Activated CD4-positive, alpha-beta T cell treated with anti-CD3 and anti-CD28 coated beads, Interleukin-2, amount 10 ng/mL, durations not matched to agents 24 days and 14 days (primary cell): Measurements from ENCODE around the gene IREB2. TPM values are rescaled to one million over a fixed set of nuclear protein-coding genes. Genes with fewer than 3 reads are reported as not detected.
"Not testable (repeated sequence)": the region's sequence is repeated elsewhere in the genome, so short reads cannot be mapped to it uniquely, and the experiment has no call there.

Source experiments
- DNase-seq: peaks from one replicate; pipeline ENCODE4 v3.0.0; 2022
- H3K27ac Mint-ChIP-seq: one replicate; pipeline ENCODE4 v1.8.0; 2022; ENCODE audit warnings: mild to moderate bottlenecking, mixed read lengths
- H3K27me3 Mint-ChIP-seq: one replicate; pipeline ENCODE4 v1.8.0; 2022; ENCODE audit warnings: mixed read lengths
- H3K36me3 Mint-ChIP-seq: one replicate; pipeline ENCODE4 v1.8.0; 2022; ENCODE audit warnings: low read depth, mild to moderate bottlenecking, mixed read lengths
- H3K4me1 Mint-ChIP-seq: one replicate; pipeline ENCODE4 v1.8.0; 2021; ENCODE audit warnings: mixed read lengths
- H3K4me3 Mint-ChIP-seq: one replicate; pipeline ENCODE4 v1.8.0; 2022; ENCODE audit warnings: mild to moderate bottlenecking, moderate library complexity, mixed read lengths
- H3K9me3 Mint-ChIP-seq: one replicate; pipeline ENCODE4 v1.8.0; 2021; ENCODE audit warnings: mixed read lengths
- intact Hi-C: fragments of 100-400 bp; cut with micrococcal nuclease; formaldehyde crosslinking; loops from one replicate; pipeline ENCODE4 v1.15.1; 2023
- total RNA-seq: library from RNA; stranded (reverse); gene quantifications from 2 replicates; pipeline ENCODE4 v1.2.3, GENCODE V29; 2022

Gene IREB2
- total RNA-seq, 1 donor from 2014 or later = 89.4 TPM

GRCh38 chr15:78434134-78434533 is 3.9 kb upstream of the IREB2 start:
- no peak for DNase-seq
- Mint-ChIP-seq H3K9me3 (no peaks in the 10 kb centered on the region), H3K36me3 (peaks cover 3% of the 10 kb centered on the region), H3K4me1 (peaks cover 12% of the 10 kb centered on the region), H3K4me3 (no peak overlapping the region), H3K27me3 (peaks cover 8% of the 10 kb centered on the region), H3K27ac (no peak overlapping the region)
- intact Hi-C loops = loop anchor here (10.0 kb wide), 1 partner anchor 441 kb away; the partner anchor contains the start of gene MORF4L1

DNA sequence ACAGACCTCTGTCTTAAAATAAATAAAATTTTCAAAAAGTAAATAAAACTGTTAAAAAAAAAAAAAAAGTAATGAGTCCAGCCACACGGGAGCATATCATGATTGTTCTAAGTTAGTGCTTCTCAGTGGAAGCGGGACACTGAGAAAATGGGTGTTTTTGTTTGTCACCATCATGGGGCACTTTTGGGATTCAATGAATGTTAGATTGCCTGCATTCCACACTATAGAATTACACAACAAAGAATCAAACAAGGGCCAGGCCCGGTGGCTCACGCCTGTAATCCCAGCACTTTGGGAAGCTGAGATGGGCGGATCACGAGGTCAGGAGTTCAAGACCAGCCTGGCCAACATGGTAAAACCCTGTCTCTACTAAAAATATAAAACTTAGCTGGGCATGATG is 3.3 kb upstream of the IREB2 start:
- not testable (repeated sequence) for H3K4me3 Mint-ChIP-seq, H3K27ac Mint-ChIP-seq, DNase-seq, H3K9me3 Mint-ChIP-seq, H3K27me3 Mint-ChIP-seq, H3K36me3 Mint-ChIP-seq
- H3K4me1 Mint-ChIP-seq = peaks cover 14% of the 10 kb centered on the region
- intact Hi-C loops = loop anchor here (10.0 kb wide), 1 partner anchor 440 kb away; the partner anchor contains the start of gene MORF4L1

GRCh38 chr15:78437107-78437761 is 782 bp upstream of the IREB2 start:
- peak; percentile 60 for DNase-seq
- intact Hi-C loops = loop anchor here (10.0 kb wide), 1 partner anchor 438 kb away; the partner anchor contains the start of gene MORF4L1

GRCh38 chr15:78438619-78439285 is 736 bp downstream of the IREB2 start:
- Mint-ChIP-seq H3K9me3 (no peaks in the 10 kb centered on the region), H3K4me1 (peaks cover 40% of the 10 kb centered on the region), H3K36me3 (peaks cover 27% of the 10 kb centered on the region), H3K27me3 (no peaks in the 10 kb centered on the region), H3K27ac (peak overlapping the region; percentile 97), H3K4me3 (peak overlapping the region; percentile 91)
- peak; percentile 77 for DNase-seq
- intact Hi-C loops = loop anchor here (1.0 to 10.0 kb wide), 4 partner anchors 102 to 436 kb away; partner anchors contain the start of genes IDH3A, MORF4L1, PSMA4 and SKIC8

More at GRCh38 chr15:78437107-78437761, 782 bp upstream of the IREB2 start:
- H3K9me3 Mint-ChIP-seq = no peaks in the 10 kb centered on the region
- peaks cover 18% of the 10 kb centered on the region for H3K36me3 Mint-ChIP-seq
- peak overlapping the region; percentile 97 for H3K27ac Mint-ChIP-seq
- peaks cover 30% of the 10 kb centered on the region for H3K4me1 Mint-ChIP-seq
- H3K4me3 Mint-ChIP-seq = peak overlapping the region; percentile 91
- H3K27me3 Mint-ChIP-seq = no peaks in the 10 kb centered on the region

GRCh38 chr15:78440375-78441373 is 2.7 kb downstream of the IREB2 start:
- Mint-ChIP-seq H3K27ac (peak overlapping the region; percentile 77), H3K4me3 (peak overlapping the region; percentile 72), H3K36me3 (peaks cover 40% of the 10 kb centered on the region), H3K4me1 (peaks cover 51% of the 10 kb centered on the region), H3K9me3 (no peaks in the 10 kb centered on the region), H3K27me3 (no peaks in the 10 kb centered on the region)
- no peak for DNase-seq
- intact Hi-C loops = no loop called here

DNA sequence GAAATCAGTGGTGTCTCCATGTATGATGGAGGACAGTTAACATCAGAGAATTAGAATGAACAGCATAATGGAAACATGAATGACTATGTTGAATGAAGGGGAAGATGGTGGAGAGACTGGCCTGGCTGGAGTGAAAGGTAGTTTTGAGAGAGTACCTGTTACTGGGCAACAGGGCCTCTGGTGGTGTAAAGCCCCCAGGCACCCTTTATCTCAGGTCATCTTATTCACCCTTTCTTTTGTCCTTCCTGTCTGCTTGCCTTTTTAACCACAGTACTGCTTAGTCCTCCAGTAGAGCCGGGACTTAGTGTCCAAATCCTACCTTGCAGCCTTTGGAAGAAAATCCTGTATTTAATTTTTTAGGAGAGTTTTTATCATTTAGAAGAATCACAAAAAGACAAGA is 6.2 kb downstream of the IREB2 start:
- Mint-ChIP-seq H3K36me3 (peaks cover 59% of the 10 kb centered on the region), H3K27me3 (no peaks in the 10 kb centered on the region), H3K4me1 (peaks cover 57% of the 10 kb centered on the region), H3K4me3 (no peak overlapping the region), H3K9me3 (no peaks in the 10 kb centered on the region), H3K27ac (peak overlapping the region; percentile 48)
- intact Hi-C loops = no loop called here
- no peak for DNase-seq

- intact Hi-C loops = no loop called here
- no peaks in the 10 kb centered on the region for H3K27me3 Mint-ChIP-seq
- DNase-seq = no peak
- peaks cover 59% of the 10 kb centered on the region for H3K36me3 Mint-ChIP-seq
- no peaks in the 10 kb centered on the region for H3K9me3 Mint-ChIP-seq
- H3K27ac Mint-ChIP-seq = peak overlapping the region; percentile 34
- no peak overlapping the region for H3K4me3 Mint-ChIP-seq
- H3K4me1 Mint-ChIP-seq = peaks cover 51% of the 10 kb centered on the region
Measured at GRCh38 chr15:78445875-78446274, 7.9 kb downstream of the IREB2 start.

DNA sequence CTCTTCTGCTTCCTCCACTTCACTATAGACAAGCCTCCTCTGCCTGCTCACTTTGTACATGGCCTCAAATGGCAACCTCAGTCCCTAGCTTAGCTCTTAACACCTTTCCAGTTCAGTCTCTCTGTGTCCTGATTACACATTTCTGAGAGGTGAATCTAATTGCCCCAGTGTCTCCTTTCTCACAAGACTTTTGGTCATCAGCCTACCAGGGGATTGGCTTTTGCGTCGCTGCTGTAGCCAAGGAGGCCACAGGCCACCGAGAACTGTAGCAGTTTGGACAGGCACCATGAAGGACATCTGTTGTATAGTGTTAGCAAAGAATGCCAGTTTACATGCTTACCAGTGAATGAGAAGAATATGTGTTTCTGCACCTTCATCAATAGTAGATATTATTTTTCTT is 8.5 kb downstream of the IREB2 start:
- Mint-ChIP-seq H3K36me3 (peaks cover 55% of the 10 kb centered on the region), H3K9me3 (no peaks in the 10 kb centered on the region), H3K4me1 (peaks cover 45% of the 10 kb centered on the region), H3K4me3 (no peak overlapping the region), H3K27me3 (no peaks in the 10 kb centered on the region), H3K27ac (peak overlapping the region; percentile 13)
- no peak for DNase-seq
- intact Hi-C loops = no loop called here

GRCh38 chr15:78448441-78449219 is 10.6 kb downstream of the IREB2 start:
- H3K27ac Mint-ChIP-seq = no peak overlapping the region
- peaks cover 49% of the 10 kb centered on the region for H3K4me1 Mint-ChIP-seq

DNA sequence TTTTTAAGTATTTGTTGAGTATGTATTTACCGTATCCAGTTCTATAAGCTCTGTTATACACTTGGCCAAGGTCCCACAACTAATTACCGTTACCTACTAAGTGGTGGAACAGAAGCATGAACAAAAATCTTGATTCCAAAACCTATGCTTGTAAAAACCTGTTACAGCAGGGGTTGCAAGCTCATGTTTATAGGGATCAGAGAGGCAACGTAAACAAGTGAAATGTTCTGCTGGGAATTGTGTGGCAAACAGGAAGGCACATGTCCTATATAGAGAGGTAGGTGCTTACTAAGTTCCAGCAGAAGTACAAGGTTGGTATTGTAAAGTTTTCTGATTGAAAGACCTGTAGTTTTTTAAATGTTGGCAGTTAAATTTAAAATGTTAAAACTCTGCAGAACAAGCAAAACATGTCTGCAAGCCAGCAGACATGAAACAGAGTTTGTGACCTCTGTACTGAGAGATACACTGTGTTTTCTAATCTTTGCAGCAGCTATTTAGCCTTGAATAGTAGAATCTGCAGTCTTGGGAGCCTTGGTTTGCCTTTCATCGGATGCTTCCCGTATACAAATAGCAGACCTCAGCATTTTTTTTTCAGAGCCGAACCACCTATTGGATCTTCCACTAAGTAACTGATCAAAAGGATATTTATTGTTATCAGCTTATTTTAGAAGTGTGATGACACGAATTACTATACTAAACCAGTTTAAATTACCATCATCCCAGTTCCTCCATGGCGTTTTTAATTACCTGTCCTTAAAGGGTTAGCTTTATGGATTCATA is 11.4 kb downstream of the IREB2 start:
- H3K4me3 Mint-ChIP-seq = no peak overlapping the region
- intact Hi-C loops = no loop called here
- DNase-seq = no peak
- no peaks in the 10 kb centered on the region for H3K9me3 Mint-ChIP-seq
- peaks cover 44% of the 10 kb centered on the region for H3K36me3 Mint-ChIP-seq
- H3K27me3 Mint-ChIP-seq = no peaks in the 10 kb centered on the region
- H3K4me1 Mint-ChIP-seq = peaks cover 47% of the 10 kb centered on the region
- no peak overlapping the region for H3K27ac Mint-ChIP-seq

More at GRCh38 chr15:78448441-78449219, 10.6 kb downstream of the IREB2 start:
- Mint-ChIP-seq H3K9me3 (no peaks in the 10 kb centered on the region), H3K4me3 (no peak overlapping the region), H3K27me3 (no peaks in the 10 kb centered on the region), H3K36me3 (peaks cover 50% of the 10 kb centered on the region)
- DNase-seq = no peak
- intact Hi-C loops = no loop called here

GRCh38 chr15:78450285-78450858 is 12.4 kb downstream of the IREB2 start:
- no peak for DNase-seq
- Mint-ChIP-seq H3K9me3 (no peaks in the 10 kb centered on the region), H3K4me1 (peaks cover 50% of the 10 kb centered on the region), H3K4me3 (no peak overlapping the region), H3K27ac (no peak overlapping the region), H3K27me3 (no peaks in the 10 kb centered on the region), H3K36me3 (peaks cover 40% of the 10 kb centered on the region)
- intact Hi-C loops = no loop called here

GRCh38 chr15:78452485-78452884 is 14.5 kb downstream of the IREB2 start:
- peaks cover 46% of the 10 kb centered on the region for H3K4me1 Mint-ChIP-seq

More at GRCh38 chr15:78452485-78452884, 14.5 kb downstream of the IREB2 start:
- H3K9me3 Mint-ChIP-seq = no peaks in the 10 kb centered on the region
- H3K36me3 Mint-ChIP-seq = peaks cover 24% of the 10 kb centered on the region
- intact Hi-C loops = no loop called here
- H3K4me3 Mint-ChIP-seq = no peak overlapping the region
- DNase-seq = no peak
- H3K27ac Mint-ChIP-seq = no peak overlapping the region
- no peaks in the 10 kb centered on the region for H3K27me3 Mint-ChIP-seq
